GM12874 (cell line): ENCODE results near the gene BBX.

Experiments used
- CTCF ChIP-seq: IDR thresholded peaks from 2 replicates; pipeline ENCODE4 v1.5.1; 2011; ENCODE audit warnings: low read depth, mild to moderate bottlenecking, control low read depth, low read length, moderate library complexity; ENCODE audit not compliant: insufficient read depth

Gene BBX

GRCh38 chr3:107661447-107662123 lies 138.8 kb downstream of the BBX start:
- TF ChIP-seq CTCF = no peak

DNA sequence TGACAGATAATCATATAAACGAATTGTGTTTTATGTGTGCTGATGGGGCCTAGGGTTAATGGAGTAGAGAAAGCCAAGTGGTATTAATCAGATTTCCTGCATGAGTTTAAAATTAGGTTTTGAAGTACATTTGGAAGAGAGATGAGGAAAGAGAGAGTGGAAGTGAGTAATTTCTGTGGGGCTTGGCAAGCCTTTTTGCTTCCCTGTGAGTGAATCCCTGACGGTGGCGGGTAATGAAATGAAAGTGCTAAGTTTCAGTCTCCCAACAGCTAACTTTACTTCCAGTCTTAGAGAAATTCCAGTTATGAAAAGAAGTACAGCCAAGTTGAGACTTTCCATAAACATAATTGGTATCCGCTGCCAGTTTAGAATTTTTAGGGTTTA lies 139.4 kb downstream of the BBX start:
- no peak for TF ChIP-seq CTCF

GRCh38 chr3:107662586-107662985 lies 139.8 kb downstream of the BBX start:
- no peak for TF ChIP-seq CTCF

DNA sequence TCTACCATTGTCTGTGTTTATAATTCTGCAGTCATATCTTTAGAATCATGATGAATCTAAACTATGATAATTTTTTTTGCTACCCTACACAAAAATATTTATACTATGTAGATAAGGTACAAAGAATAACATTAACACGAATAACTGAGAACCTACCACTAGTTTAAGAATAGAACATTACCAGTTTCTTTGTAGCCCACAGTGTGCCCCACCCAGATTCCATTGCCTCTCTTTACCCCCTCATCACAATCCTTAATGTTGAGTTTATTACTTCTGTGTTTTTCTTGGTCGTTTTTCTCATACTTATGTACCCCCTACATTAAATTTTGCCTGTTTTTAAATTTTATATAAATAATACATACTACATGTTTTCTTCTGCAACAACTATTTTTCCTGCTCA lies 140.5 kb downstream of the BBX start:
- TF ChIP-seq CTCF = no peak

GRCh38 chr3:107664614-107665013 lies 141.9 kb downstream of the BBX start:
- TF ChIP-seq CTCF = no peak

GRCh38 chr3:107665351-107665750 lies 142.6 kb downstream of the BBX start:
- TF ChIP-seq CTCF = no peak

DNA sequence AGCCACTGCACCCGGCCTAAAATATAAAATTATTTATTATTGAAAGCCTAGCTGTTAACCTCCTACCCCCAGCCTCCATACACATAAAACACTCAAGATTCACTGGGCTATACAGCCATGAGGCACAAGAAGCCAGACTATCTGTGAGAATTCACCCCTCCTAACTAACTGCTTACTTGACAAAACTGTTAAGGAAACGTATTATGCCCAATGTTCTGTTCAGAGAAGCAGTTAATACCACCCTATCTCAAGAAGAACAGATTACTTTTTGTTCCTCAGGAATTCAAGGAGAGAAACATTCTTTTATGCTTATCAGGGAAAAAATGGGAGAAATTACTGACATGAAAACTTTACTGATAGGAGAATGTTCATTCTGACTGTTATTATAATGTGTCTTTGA lies 144.1 kb downstream of the BBX start:
- no peak for TF ChIP-seq CTCF
